Right cardiac atrium (tissue), 5 donors: ENCODE data around the gene PEX19. TPM values are rescaled to one million over a fixed set of nuclear protein-coding genes. Genes with fewer than 3 reads are reported as not detected.

Experiments
- ATAC-seq, 2 donors: fragments of 200-7000 bp; cut with Tn5 transposase; one replicate each; pipeline versions ENCODE4 v1.8.0 to v1.9.1; 2020; ENCODE audit warnings: moderate library complexity in 2 of 2, mild to moderate bottlenecking in 1 of 2
- DNase-seq, 3 donors: peaks; one replicate each; pipeline ENCODE4 v3.0.0-alpha.2; 2020
- H3K27ac ChIP-seq: one replicate; pipeline ENCODE4 v1.5.1; 2013; ENCODE audit warnings: mild to moderate bottlenecking, low read length, control low read depth, moderate library complexity
- H3K27me3 ChIP-seq: one replicate; pipeline ENCODE4 v1.6.1; 2013; ENCODE audit not compliant: control insufficient read depth, insufficient read depth
- H3K4me1 ChIP-seq: one replicate; pipeline ENCODE4 v1.6.1; 2013; ENCODE audit warnings: low read length; ENCODE audit not compliant: control insufficient read depth, insufficient read depth
- H3K4me3 ChIP-seq: one replicate; pipeline ENCODE4 v1.5.1; 2013; ENCODE audit warnings: low read length, control low read depth
- H3K9me3 ChIP-seq: one replicate; pipeline ENCODE4 v1.6.1; 2013; ENCODE audit warnings: low read length; ENCODE audit not compliant: control insufficient read depth
- WGBS: extraction: QIAGEN DNeasy Blood & Tissue Kit; methylation state at CpG from one replicate; pipeline ENCODE4 v1.1.7; 2013; 5-methylcytosine and 5-hydroxymethylcytosine counted together
- intact Hi-C, 4 donors: fragments of 100-400 bp; cut with DNase I; formaldehyde crosslinking; loops; one replicate each; pipeline versions ENCODE4 v1.11.0 to v1.14.0; 2022 to 2023
- long read RNA-seq, 4 donors: library from polyadenylated mRNA; unstranded; transcript quantifications; one replicate each; pipeline ENCODE4 v2.0.0, GENCODE V29; 2020 to 2021
- polyA plus RNA-seq: library from polyadenylated mRNA; stranded (reverse); fragments of 200-250 nt; gene quantifications from one replicate; pipeline ENCODE4 v1.2.3, GENCODE V29; 2013
- total RNA-seq, 4 donors: library from RNA; stranded (reverse); fragmentation: NEBNext Ultra II Directional; extraction: Animal tissue kit (Norgen Biotek cat#: 25700); gene quantifications; one replicate each; pipeline ENCODE4 v1.2.1, GENCODE V29; 2021
- donor health status: healthy with polysubstance abuse.
- donor health status: DM: no; HTN: yes; CAD: no.
- donor health status: DM: no; HTN: no; CAD: no.
- donor health status: DM: no; HTN: yes; CAD: no; lungs with severe emphysema.
- donor health status: DM: yes; HTN: yes; CAD: no.

The PEX19 gene, protein sequence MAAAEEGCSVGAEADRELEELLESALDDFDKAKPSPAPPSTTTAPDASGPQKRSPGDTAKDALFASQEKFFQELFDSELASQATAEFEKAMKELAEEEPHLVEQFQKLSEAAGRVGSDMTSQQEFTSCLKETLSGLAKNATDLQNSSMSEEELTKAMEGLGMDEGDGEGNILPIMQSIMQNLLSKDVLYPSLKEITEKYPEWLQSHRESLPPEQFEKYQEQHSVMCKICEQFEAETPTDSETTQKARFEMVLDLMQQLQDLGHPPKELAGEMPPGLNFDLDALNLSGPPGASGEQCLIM
- 100 to 1,000 TPM in 2 of 4 donors, 10 to 100 TPM in 2; 97.4 to 113 (median 105) TPM for total RNA-seq
- polyA plus RNA-seq = 42.5 TPM
- long read RNA-seq, donor 1, transcript PEX19-201 (8 exons, 3,661 nt) = major isoform, 153 of 225 reads
- long read RNA-seq, donor 1, transcript PEX19-205 (7 exons, 3,504 nt) = minor isoform, 48 of 225 reads
- long read RNA-seq, donor 1, partial matches to known transcripts = 3 of 225 reads
- long read RNA-seq, donor 1, other reads (novel, unspliced or antisense) = 17 of 225 reads
- long read RNA-seq, donor 2, transcript PEX19-201 (8 exons, 3,661 nt) = major isoform, 76 of 100 reads
- long read RNA-seq, donor 2, transcript PEX19-205 (7 exons, 3,504 nt) = minor isoform, 14 of 100 reads
- long read RNA-seq, donor 2, partial matches to known transcripts = 3 of 100 reads
- long read RNA-seq, donor 2, other reads (novel, unspliced or antisense) = 7 of 100 reads
- long read RNA-seq, donor 3, transcript PEX19-205 (7 exons, 3,504 nt) = minor isoform, 78 of 397 reads
- long read RNA-seq, donor 3, transcript PEX19-201 (8 exons, 3,661 nt) = major isoform, 290 of 397 reads
- long read RNA-seq, donor 3, partial matches to known transcripts = 14 of 397 reads
- long read RNA-seq, donor 3, other reads (novel, unspliced or antisense) = 12 of 397 reads
- long read RNA-seq, donor 4, transcript PEX19-201 (8 exons, 3,661 nt) = major isoform, 94 of 109 reads
- long read RNA-seq, donor 4, transcript PEX19-205 (7 exons, 3,504 nt) = minor isoform, 6 of 109 reads
- long read RNA-seq, donor 4, partial matches to known transcripts = 4 of 109 reads
- long read RNA-seq, donor 4, other reads (novel, unspliced or antisense) = 3 of 109 reads

- no peaks in the 10 kb centered on the region for H3K9me3 ChIP-seq
- peak; percentile 95 to 97 (median 97) for DNase-seq
- WGBS = under 1% methylated on average over 27 of the region's 27 CpGs
- H3K27me3 ChIP-seq = no peaks in the 10 kb centered on the region
- peak within 1 kb of the TSS; percentile 71 for H3K27ac ChIP-seq
- intact Hi-C loops = no loop called here
- peaks cover 8% of the 10 kb centered on the region for H3K4me1 ChIP-seq
- H3K4me3 ChIP-seq = peak within 1 kb of the TSS; percentile 98
- ATAC-seq = peak; percentile 99
Measured at GRCh38 chr1:160284782-160285344, at the start of gene PEX19. Gene PEX19 (minus strand): TSS chr1:160285133. CDS start chr1:160285124, 9 bp downstream.

DNA sequence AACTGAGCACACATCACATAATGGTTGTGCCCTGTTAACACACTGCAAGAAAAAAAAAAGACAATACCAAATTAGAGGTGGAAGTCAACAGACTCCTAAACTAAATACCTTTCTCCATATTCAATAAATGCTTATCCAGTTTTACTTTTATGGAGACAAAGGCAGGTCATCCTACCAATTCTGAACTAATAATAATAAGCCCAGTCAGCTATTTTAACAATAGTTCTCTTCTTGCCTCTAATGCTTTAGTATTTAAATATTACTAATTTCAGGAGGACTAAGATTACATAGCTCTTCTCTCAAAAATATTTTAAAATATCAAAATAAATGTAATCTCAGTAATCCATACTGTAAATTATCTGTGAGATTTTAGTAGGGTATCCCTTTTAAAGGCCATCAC lies 47.6 kb upstream of the PEX19 start:
- Histone ChIP-seq H3K4me1 (no peaks in the 10 kb centered on the region), H3K4me3 (no peak overlapping the region), H3K9me3 (no peaks in the 10 kb centered on the region), H3K27ac (no peak overlapping the region), H3K27me3 (no peaks in the 10 kb centered on the region)
- intact Hi-C loops = no loop called here
- ATAC-seq = no peak
- no peak for DNase-seq

- Histone ChIP-seq H3K4me3 (no peak overlapping the region), H3K9me3 (no peaks in the 10 kb centered on the region), H3K27ac (no peak overlapping the region), H3K4me1 (no peaks in the 10 kb centered on the region), H3K27me3 (no peaks in the 10 kb centered on the region)
- intact Hi-C loops = no loop called here
- no peak for DNase-seq
- ATAC-seq = no peak
Measured at GRCh38 chr1:160330119-160330518, 45.2 kb upstream of the PEX19 start.

GRCh38 chr1:160328184-160328583 lies 43.3 kb upstream of the PEX19 start:
- Histone ChIP-seq H3K27me3 (no peaks in the 10 kb centered on the region), H3K4me3 (no peak overlapping the region), H3K27ac (no peak overlapping the region), H3K4me1 (no peaks in the 10 kb centered on the region), H3K9me3 (no peaks in the 10 kb centered on the region)
- 59% methylated on average over 8 of the region's 8 CpGs for WGBS
- intact Hi-C loops = no loop called here
- ATAC-seq (no peak), DNase-seq (no peak)

- intact Hi-C loops = no loop called here
- H3K9me3 ChIP-seq = no peaks in the 10 kb centered on the region
- H3K4me3 ChIP-seq = no peak overlapping the region
- no peaks in the 10 kb centered on the region for H3K27me3 ChIP-seq
- no peak overlapping the region for H3K27ac ChIP-seq
- ATAC-seq = no peak
- no peaks in the 10 kb centered on the region for H3K4me1 ChIP-seq
- WGBS = 71% methylated on average over 5 of the region's 5 CpGs
- DNase-seq = no peak
Measured at GRCh38 chr1:160326418-160326817, 41.5 kb upstream of the PEX19 start.

GRCh38 chr1:160325252-160325651 lies 40.3 kb upstream of the PEX19 start:
- Histone ChIP-seq H3K4me1 (no peaks in the 10 kb centered on the region), H3K27me3 (no peaks in the 10 kb centered on the region), H3K4me3 (no peak overlapping the region), H3K9me3 (no peaks in the 10 kb centered on the region), H3K27ac (no peak overlapping the region)
- intact Hi-C loops = no loop called here
- 94% methylated on average over 4 of the region's 4 CpGs for whole genome bisulfite sequencing
- DNase-seq = no peak
- ATAC-seq = no peak

DNA sequence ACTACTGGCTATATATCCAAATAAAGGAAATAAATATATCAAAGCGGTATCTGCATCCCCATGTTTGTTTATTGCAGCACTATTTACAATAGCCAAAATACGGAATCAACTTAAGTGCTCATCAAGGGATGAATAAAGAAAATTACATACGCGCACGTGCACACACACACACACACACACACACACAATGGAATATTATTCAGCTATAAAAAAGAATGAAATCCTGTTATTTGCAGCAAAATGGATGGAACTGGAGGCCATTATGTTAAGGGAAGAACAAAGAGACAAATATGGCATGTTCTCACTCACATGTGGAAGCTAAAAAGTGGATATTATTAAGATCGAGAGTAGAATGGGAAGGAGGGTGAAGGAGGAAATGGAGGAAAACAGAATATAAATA lies 37.9 kb upstream of the PEX19 start:
- Histone ChIP-seq H3K4me3 (no peak overlapping the region), H3K27ac (no peak overlapping the region), H3K9me3 (no peaks in the 10 kb centered on the region), H3K27me3 (no peaks in the 10 kb centered on the region), H3K4me1 (no peaks in the 10 kb centered on the region)
- DNase-seq (no peak), ATAC-seq (no peak)
- intact Hi-C loops = no loop called here
- WGBS = 97% methylated on average over 6 of the region's 6 CpGs

GRCh38 chr1:160315359-160315758 lies 30.4 kb upstream of the PEX19 start:
- Histone ChIP-seq H3K4me3 (no peak overlapping the region), H3K9me3 (no peaks in the 10 kb centered on the region), H3K27ac (no peak overlapping the region), H3K27me3 (no peaks in the 10 kb centered on the region), H3K4me1 (no peaks in the 10 kb centered on the region)
- intact Hi-C loops = no loop called here
- DNase-seq (no peak), ATAC-seq (peak in 1 of 2 donors; percentile 14)
- WGBS = 75% methylated on average over 2 of the region's 2 CpGs

DNA sequence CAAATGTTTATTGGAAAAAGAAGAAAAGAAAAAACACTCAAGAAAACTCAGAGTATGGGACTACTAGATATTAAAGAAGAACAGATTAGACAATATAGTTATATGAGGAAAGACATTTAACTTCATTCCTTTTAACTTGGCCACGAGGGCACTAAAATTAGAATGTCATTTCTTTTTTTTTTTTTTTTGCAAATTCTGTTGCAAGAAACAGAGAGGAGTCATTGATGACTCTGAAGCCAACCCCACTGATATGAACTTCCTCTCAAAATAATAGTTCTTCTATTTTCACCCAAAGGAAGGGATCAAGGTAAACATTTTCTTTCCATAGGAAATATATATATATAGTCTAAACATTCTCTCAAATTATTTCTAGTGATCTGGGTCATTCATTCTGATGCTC lies 24.6 kb upstream of the PEX19 start:
- Histone ChIP-seq H3K27me3 (no peaks in the 10 kb centered on the region), H3K4me1 (peaks cover 2% of the 10 kb centered on the region), H3K4me3 (no peak overlapping the region), H3K27ac (no peak overlapping the region), H3K9me3 (no peaks in the 10 kb centered on the region)
- WGBS = 59% methylated on average over 1 of the region's 1 CpG
- intact Hi-C loops = no loop called here
- ATAC-seq (no peak), DNase-seq (no peak)

DNA sequence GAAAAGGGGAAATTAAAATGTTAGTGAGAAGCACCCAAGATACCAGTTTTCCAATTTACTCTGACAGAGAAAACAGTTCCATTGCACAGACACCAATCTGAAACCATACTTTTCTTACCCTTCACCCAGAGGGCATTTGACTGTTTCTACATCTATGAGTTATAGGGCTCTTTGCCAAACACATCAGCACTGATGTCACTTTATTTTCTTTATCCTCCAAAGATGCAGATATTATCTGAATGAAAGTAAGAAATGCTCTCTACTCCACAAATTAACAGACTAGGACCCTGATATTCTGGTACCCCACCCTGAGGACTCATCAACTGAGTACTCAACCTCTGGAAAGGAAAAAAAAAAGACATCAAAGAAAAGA lies 24.2 kb upstream of the PEX19 start:
- no peak overlapping the region for H3K27ac ChIP-seq
- no peak for ATAC-seq
- no peaks in the 10 kb centered on the region for H3K9me3 ChIP-seq
- no peaks in the 10 kb centered on the region for H3K27me3 ChIP-seq
- H3K4me1 ChIP-seq = peaks cover 2% of the 10 kb centered on the region
- no peak for DNase-seq
- intact Hi-C loops = no loop called here
- H3K4me3 ChIP-seq = no peak overlapping the region
